ENCODE measurements around the gene LURAP1L.

The LURAP1L gene

GRCh38 chr9:12813960-12814876 lies 39.4 kb downstream of the LURAP1L start:
- DNase-seq: peak; percentile 100

DNA sequence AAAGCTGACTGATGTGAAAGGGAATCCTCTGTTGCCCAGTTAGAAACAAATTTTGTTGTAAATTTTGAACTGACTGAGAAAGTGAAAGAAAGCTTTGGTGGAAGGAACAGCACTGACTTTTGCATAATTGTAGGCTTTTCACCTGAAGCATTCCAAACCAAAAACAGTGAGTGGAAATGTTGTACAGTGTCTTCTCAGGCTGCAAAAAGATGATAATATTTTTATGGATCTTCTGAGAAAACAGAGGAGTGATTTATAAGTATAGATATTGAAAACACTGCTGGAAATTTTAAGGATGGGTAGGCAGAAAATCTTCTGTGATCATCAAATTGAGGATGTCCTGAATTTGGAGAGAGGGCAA lies 40.0 kb downstream of the LURAP1L start:
- no peak for DNase-seq

DNA sequence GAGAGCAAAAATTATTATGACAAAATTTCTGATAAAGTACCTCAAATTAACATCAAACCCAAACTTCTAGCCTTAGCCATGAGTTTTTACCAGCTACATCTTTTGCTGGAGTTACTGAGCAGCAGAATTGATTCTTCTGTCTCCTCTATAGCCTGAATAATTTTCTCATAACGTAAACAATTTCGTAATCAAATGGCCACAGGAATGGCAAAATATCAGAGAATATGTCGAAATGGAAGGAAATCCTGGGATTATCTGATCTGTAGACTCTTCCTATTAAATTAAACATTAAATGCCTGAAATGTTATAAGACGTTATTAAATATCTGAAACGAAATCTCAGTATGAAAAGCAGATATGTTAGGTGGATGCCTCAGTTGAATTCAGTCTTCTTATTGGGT lies 41.1 kb downstream of the LURAP1L start:
- DNase-seq: peak; percentile 63

DNA sequence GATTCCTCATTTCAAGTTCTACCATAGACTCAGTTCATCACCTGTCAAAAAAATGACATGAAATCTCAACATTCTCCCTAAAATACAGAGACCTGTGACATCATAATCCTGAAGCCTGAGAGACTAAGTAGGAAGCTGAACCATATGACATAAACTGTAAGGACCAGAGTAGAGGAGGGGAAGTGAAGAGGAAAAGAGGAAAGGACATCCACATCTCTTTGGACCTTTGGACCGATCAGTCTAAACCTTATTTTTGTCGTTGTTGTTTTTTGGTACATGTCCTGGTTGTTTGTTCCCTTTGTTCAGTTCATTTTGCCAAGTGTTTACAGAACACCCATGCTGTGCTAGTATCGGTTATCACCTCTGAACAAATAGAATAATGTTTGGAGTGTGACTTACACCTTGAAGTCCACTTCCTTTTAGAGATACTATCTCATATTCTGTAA lies 41.9 kb downstream of the LURAP1L start:
- no peak for DNase-seq

DNA sequence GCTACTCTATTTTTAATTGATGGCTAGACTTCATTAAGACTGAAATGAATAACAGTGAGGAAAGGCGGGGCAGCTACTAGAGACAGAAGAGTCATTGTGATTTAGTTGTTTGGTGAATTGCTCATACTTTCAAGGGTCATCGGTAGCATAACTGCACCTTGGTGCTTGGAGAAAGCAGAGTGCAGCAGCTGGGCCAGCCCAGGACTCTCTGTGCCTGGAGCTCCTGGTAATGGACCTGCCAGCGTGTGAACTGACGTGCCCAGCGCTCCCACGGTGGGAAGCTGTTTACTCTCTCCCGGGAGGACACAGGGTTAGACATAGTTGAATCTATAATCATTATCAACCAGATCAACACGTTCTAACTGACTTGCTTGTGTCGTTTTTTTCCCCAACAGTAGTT lies 42.9 kb downstream of the LURAP1L start:
- DNase-seq: no peak

DNA sequence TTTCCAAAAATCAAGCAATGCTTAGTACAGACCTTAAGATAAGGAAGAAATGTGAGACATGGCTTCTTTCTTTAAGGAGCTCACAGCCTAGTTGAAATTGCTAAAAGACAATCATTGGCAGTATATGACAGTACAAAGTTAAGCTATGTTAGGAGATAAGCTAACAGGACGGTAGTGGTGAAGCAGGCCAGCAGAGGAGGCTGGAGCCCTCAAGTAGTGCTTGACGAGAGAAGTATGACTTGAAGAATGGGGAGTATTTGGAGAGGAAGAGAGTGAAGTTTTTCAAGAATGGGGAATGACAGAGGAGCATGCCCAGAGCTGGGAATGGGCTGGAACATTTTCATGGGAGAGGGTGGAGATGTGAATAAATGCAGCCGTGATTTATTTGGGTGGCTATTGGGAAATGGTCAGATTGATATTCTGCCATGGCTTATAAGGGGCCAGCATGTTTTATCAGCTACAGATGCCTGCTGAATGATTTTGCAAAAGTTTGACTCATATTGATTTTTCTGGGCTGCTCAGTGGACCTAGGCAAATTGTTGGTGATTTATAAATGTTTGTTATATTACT lies 43.7 kb downstream of the LURAP1L start:
- peak; percentile 76 for DNase-seq

- DNase-seq: peak; percentile 19
Observed at GRCh38 chr9:12819436-12820185, 44.8 kb downstream of the LURAP1L start.

DNA sequence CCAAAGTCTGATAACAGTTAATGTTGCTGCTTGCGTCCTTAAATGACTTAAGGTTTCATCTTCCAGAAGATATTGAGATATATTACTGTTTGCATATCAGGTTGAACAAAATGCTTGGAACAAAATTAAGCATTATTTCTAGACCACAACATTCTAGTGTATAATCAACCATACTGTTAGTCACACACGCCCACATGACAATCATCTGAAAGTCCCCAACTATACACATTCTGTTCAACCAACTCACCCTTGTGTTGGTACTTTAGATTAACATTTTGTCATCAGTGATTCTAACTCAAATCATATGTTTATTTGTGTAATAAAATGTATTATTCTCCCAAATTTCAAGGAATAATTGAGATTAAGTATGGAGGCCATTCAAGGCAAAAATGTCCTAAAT lies 47.3 kb downstream of the LURAP1L start:
- no peak for DNase-seq

DNA sequence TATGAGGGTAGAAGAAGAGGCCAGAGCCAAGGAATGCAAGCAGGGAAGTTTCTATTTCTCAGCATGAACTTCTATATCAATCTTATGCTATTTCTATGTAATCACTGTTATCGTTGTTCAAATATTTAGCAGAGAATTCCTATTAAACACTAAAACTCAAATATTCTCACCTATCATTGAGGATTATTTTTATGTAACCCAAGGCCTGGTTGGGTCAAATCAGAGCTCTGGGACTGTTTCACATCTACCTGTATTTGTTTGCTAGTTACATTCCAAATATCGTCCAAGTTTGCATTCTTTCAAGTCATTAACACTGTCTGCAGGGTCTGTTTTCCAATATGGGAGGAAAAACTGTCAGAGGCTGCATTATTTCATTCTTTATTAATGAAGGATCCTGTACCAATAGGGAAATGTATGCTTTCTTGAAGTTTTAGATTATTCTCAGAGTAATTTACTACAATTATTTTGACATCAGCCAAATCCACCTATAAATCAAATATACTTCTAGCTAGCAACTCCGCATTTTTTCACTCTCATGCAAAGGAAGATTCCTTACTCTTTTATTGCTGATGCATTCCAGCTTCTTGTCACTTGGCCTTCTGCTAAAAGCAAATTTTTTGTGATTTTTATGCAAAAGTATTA lies 52.2 kb downstream of the LURAP1L start:
- peak; percentile 67 for DNase-seq

- no peak for DNase-seq
Observed at GRCh38 chr9:12833701-12834100, 58.9 kb downstream of the LURAP1L start.

DNA sequence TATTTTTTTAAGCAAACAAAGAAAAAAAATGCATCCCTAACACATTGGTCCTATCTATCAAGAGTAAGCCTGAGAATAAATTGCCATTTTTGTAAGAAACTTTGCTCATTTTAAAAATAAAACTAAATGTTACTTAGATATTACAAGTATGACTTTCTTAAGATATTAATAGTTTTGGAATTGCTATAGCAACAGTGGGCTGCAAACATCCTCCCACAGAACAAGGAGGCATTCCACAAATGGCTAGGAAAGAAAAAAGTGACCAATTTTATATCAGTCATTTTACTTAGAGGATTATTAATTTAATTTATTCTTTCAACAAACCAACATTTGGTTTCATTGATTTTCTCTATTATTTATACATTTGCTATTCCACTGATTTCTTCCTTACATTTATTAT lies 63.7 kb downstream of the LURAP1L start:
- DNase-seq: no peak

- no peak for DNase-seq
Observed at GRCh38 chr9:12843735-12844134, 68.9 kb downstream of the LURAP1L start.

DNA sequence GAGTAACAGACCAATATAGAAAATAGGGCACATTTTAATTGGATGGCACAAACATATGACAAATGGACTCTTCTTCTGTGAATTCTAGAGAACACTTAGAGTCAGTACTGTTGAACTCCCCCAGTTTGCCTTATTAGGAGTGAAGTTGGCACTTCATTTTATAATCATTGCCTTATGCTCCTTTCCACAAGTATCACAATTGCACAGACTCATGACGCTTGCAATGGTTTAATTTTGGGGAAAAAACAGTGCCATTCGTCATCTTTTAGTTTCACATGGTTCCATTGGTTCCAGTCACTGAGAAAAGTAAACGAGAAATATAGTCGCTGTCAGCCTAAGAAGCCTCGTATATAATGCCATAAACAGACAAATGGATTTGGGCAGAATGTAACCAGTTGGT lies 71.2 kb downstream of the LURAP1L start:
- DNase-seq: peak; percentile 24

- DNase-seq: no peak
Observed at GRCh38 chr9:12847561-12847960, 72.7 kb downstream of the LURAP1L start.

DNA sequence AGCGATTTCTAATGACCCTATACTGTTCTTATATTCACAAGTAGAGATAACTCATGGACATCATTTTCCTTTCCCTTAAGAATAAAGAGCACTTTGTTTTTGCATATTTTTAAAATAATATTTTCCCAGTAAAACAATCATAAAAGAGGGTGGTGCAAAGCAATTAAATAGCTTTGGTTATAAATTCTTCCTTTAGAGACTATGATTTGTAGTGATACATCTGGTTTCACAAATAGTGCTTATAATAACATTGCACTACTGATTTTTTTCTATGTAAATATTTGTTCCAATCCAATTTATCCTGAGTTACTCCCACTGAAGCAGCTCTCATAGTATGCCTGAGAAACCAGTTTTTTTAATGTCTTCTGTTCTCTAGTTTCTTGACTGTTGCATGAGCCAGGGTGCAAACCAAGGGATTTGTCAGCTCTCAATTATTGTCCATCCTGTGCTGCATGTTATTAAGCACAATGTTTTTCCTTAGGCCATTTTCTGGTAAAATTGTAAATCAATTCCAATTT lies 74.7 kb downstream of the LURAP1L start:
- DNase-seq: no peak

DNA sequence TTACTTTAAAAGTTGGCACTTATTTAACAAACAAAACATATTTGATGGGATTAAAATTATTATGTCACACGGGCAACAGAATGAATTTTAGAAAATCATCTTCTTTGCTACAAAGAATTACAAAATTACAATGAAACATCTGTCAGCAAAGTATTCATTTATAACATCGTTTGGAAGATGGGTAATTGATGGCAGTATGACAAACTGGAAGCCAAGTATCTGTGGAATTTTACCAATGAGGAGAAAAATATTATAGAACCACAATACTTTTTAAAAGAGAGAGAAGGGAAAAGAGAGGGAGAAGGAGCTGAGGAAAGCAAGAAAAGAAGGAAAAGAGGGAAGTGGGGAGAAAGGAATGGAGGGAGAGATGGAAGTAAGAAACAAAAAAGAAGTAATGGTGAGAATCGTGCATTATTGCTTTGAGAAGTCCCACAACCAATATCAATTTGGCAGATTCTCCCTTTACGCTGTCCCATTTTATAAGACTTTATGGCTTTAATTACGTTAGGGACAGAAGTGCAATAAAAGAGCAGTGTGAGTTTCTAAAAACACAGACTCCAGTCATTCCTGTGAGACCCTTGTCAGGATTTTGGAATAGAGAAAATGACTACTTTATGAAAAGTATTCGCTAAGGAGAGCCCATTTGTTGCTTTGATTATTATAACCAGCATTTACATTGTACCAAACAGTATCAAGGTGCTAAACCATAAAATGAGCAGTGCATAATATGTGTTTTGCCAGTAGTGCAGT lies 76.7 kb downstream of the LURAP1L start:
- peak; percentile 38 for DNase-seq

- DNase-seq: no peak
Observed at GRCh38 chr9:12853051-12853450, 78.2 kb downstream of the LURAP1L start.

DNA sequence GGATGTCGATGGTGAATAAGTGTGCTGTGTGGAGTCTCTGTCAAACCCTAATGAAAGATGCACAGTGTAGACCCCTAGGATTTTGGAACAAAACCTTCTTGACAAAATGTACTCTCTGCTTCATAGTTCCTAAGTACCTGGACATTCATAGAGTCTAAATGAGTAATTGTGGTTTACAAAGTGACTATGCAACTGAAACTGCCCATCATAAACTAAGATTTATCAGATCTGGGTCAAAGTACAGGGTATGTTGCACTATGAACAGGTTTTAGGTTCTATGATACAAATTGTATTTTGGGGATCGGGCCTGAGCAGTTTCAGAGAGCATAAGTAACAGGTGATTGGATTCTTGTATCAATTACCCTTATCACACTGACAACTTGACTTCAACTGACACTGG lies 79.4 kb downstream of the LURAP1L start:
- DNase-seq: no peak

DNA sequence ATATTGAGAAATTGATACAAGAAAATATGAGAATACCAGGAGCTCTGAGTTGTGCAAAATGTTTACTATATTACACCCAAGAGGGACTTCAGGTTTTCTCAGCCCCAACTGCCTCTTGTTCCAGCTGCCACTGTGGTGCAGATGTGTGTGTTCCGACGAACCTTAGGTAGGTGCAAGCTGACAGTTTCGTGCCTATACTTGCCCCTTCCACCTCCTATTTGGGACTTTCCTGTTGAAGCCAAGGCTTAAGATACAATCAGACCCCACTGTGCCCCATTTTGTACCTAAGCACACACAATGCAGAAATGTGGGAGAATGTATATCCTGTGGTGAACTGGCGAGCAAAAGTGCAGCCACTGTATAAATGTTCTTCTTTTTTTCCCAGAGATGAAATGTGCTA lies 80.2 kb downstream of the LURAP1L start:
- DNase-seq: no peak

DNA sequence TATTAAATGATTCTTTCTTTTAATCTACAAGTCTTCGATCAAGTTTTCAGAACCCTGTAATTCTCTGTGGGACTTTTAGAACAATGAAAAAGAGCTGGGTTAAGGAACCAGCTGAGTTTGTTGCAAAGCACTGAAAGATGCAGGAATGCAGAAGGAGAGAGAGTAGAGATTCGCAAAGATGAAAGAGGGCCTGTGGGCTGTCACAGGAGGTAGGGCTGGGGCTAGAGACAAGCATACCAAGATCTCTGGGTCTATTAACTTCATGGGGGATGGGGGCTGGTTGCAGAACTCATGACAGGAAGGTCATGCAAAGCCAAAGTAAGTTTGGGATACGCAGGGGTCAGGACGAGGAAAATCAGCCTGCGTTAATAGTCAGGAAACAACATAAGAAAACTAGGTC lies 81.8 kb downstream of the LURAP1L start:
- DNase-seq: no peak

DNA sequence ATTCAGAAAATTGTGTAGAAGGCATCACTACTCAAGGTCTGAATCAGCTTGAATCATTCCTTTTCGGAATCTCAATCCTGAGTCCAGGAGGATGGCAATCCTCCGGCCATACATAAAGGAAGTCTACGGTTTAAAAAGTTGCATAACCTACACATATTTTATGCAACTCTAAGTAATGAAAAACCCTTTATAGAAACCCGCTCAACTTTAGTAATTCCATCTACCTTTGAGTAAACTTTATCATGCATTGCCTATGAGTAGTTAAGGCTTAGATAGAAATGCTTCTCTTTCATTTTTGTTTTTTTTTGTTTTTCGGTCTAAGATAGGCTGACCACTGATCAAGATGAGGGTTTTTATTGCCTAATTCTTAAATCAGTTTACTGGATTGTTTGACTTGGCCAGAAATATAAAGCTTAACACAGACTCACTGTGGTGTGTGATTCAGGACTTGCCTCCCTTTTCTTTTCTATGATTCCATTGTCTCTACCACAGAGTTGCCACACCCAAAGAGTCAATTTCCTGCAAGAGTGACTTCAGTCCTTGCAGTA lies 85.0 kb downstream of the LURAP1L start:
- DNase-seq: peak; percentile 67

DNA sequence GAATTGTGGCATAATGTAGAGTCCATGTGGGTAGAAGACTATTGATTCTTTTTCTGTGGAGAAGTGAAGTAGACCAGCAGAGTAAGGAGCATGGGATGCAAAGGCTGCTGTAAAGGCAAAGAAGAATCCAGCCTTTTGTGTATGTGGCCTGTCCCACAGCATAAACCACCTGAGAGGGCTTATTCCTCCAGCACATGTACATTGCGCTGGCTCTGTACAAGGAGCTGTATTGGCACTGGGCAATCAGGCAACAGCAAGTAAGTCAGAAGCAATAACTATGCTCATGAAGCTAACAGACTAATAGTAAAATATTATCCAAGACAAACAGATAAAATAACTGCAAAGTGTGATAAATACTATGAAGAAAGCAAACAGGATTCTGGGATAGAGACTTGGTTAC lies 86.2 kb downstream of the LURAP1L start:
- DNase-seq: no peak

All from fibroblast of skin of abdomen (primary cell).